Measurements from ENCODE around the gene RAG1. TPM values are rescaled to one million over a fixed set of nuclear protein-coding genes. Genes with fewer than 3 reads are reported as not detected.

The RAG1 gene
- total and polyA plus RNA-seq, 2 of the 8 experiments (the other 6 are each of a cell fraction or from before 2014, with no cell fraction given) = 0.14 to 0.58 TPM

DNA sequence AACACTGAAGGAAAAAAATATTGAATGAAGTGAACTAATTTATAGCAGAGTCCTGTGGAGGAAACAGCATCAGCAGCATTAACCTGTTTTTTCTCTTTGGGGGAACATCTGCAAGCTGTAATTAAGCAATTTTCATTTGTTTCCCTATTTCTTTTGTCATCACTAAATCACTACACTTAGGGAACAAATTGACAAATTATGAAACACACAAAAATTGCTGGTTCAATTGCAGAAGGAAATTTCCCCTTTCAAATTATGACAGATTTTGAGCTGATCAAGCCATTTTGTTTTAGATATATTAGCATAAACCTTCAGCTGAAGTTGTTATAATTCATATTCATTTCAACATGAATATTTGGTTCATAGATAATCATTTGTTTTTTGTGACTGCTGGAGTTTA is 52.4 kb downstream of the RAG1 start:
- no peak overlapping the region for H2BK120ac ChIP-seq (replicated peaks; ENCODE audit: low read depth, low read length)
- H2AFZ ChIP-seq (ENCODE audit: low read length) = no peak overlapping the region
- H3K14ac ChIP-seq (ENCODE audit: insufficient read length) = no peak overlapping the region
- H3K9ac ChIP-seq (replicated peaks in 1 of 4; ENCODE audit: extremely low read depth in 1 of 4, low read depth in 3 of 4, low read length in 3 of 4) = no peak overlapping the region
- no peak overlapping the region for H4K8ac ChIP-seq (ENCODE audit: extremely low read depth, insufficient read depth, low read length)
- H3K23me2 ChIP-seq (ENCODE audit: low read depth, low read length) = no peaks in the 10 kb centered on the region
- H3K27ac ChIP-seq (ENCODE audit: low read depth, low read length) = no peak overlapping the region
- no peak overlapping the region for H2BK12ac ChIP-seq (ENCODE audit: low read depth, low read length)
- no peak overlapping the region for H2BK5ac ChIP-seq (ENCODE audit: low read depth, low read length)
- H3K23ac ChIP-seq (ENCODE audit: insufficient read length) = no peak overlapping the region
- FAIRE-seq (no peak), DNase-seq (ENCODE audit: low read depth in 1 of 2, low spot score in 2 of 2) (no peak)
- no peak overlapping the region for H3K4me3 ChIP-seq (ENCODE audit: extremely low read depth in 1 of 4, insufficient read depth in 2 of 4, low read depth in 3 of 4, low read length in 4 of 4)
- no peak overlapping the region for H4K5ac ChIP-seq (ENCODE audit: insufficient read length, low read depth, low read length)
- ChIA-PET CTCF (ENCODE audit: partially characterized antibody) (interaction anchor here (3.5 kb wide), 1 partner anchor 55 kb away, joined by 25 read pairs; no protein-coding TSS in a partner anchor), POLR2A (ENCODE audit: partially characterized antibody) (no interaction called here)
- no peaks in the 10 kb centered on the region for H3K4me1 ChIP-seq (replicated peaks in 1 of 4; ENCODE audit: control insufficient read depth in 3 of 4, insufficient read depth in 4 of 4, low read length in 3 of 4)
- H3K18ac ChIP-seq (ENCODE audit: extremely low read depth, low read length) = no peak overlapping the region
- no peaks in the 10 kb centered on the region for H3K36me3 ChIP-seq (ENCODE audit: control insufficient read depth in 2 of 4, insufficient read depth in 4 of 4, low read length in 3 of 4)
- H3K9me3 ChIP-seq (ENCODE audit: insufficient read depth in 2 of 2, low read depth in 1 of 2, low read length in 1 of 2) = no peaks in the 10 kb centered on the region
- no peak overlapping the region for H3K56ac ChIP-seq (replicated peaks; ENCODE audit: insufficient read length, low read depth, low read length)
- H4K20me1 ChIP-seq (replicated peaks in 1 of 2; ENCODE audit: control insufficient read depth in 1 of 2, insufficient read depth in 2 of 2, low read length in 2 of 2) = no peaks in the 10 kb centered on the region
- no peaks in the 10 kb centered on the region for H3K79me1 ChIP-seq (ENCODE audit: low read depth, low read length)
- no peaks in the 10 kb centered on the region for H3K79me2 ChIP-seq (ENCODE audit: control insufficient read depth in 1 of 2, insufficient read depth in 2 of 2, low read length in 2 of 2)
- no peak overlapping the region for H2BK15ac ChIP-seq (ENCODE audit: low read length)
- H2AK5ac ChIP-seq (ENCODE audit: low read depth, low read length) = no peak overlapping the region
- H2BK20ac ChIP-seq (ENCODE audit: low read length) = no peak overlapping the region
- H3K27me3 ChIP-seq (replicated peaks in 1 of 4; ENCODE audit: control insufficient read depth in 3 of 4, extremely low read depth in 1 of 4, insufficient read depth in 3 of 4, low read length in 3 of 4) = no peaks in the 10 kb centered on the region
- no peak overlapping the region for H3K4me2 ChIP-seq (ENCODE audit: insufficient read depth in 1 of 2, low read depth in 2 of 2, low read length in 2 of 2)
- H3K4ac ChIP-seq (replicated peaks; ENCODE audit: insufficient read length, low read depth, low read length) = no peak overlapping the region
- H4K91ac ChIP-seq (replicated peaks; ENCODE audit: insufficient read length, low read length) = no peak overlapping the region
- no peak for TF ChIP-seq SUZ12 (IDR thresholded peaks at IDR 0.05; ENCODE audit: low read length)
- TF ChIP-seq, protein P1, sequence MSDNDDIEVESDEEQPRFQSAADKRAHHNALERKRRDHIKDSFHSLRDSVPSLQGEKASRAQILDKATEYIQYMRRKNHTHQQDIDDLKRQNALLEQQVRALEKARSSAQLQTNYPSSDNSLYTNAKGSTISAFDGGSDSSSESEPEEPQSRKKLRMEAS (IDR thresholded peaks at IDR 0.05) = no peak
- TF ChIP-seq, protein P2, sequence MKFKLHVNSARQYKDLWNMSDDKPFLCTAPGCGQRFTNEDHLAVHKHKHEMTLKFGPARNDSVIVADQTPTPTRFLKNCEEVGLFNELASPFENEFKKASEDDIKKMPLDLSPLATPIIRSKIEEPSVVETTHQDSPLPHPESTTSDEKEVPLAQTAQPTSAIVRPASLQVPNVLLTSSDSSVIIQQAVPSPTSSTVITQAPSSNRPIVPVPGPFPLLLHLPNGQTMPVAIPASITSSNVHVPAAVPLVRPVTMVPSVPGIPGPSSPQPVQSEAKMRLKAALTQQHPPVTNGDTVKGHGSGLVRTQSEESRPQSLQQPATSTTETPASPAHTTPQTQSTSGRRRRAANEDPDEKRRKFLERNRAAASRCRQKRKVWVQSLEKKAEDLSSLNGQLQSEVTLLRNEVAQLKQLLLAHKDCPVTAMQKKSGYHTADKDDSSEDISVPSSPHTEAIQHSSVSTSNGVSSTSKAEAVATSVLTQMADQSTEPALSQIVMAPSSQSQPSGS (IDR thresholded peaks at IDR 0.05; ENCODE audit: low read length) = no peak
